HepG2 (cell line): ENCODE results near the gene VRK3. TPM values are rescaled to one million over a fixed set of nuclear protein-coding genes. Genes with fewer than 3 reads are reported as not detected.

Experiments
- CC2D1A ChIP-seq: sonication (generic); formaldehyde crosslinking; IDR thresholded peaks from 2 replicates; pipeline ENCODE4 v1.8.1; 2023; ENCODE audit warnings: mild to moderate bottlenecking, missing genetic modification reagents
- CHD2 ChIP-seq: IDR thresholded peaks from 2 replicates; pipeline ENCODE4 v1.6.1; 2011; ENCODE audit warnings: low read depth, low read length, improper control_type of control experiment
- ELF4 ChIP-seq: sonication (generic); formaldehyde crosslinking; IDR thresholded peaks from 2 replicates; pipeline ENCODE4 v1.5.0; 2020; ENCODE audit warnings: missing genetic modification reagents, mild to moderate bottlenecking, moderate library complexity, borderline replicate concordance
- ESRRA ChIP-seq: sonication (generic); formaldehyde crosslinking; IDR thresholded peaks from 2 replicates; pipeline ENCODE4 v1.5.1; 2020; ENCODE audit warnings: mild to moderate bottlenecking, low read depth, missing genetic modification reagents
- FOXO1 ChIP-seq: sonication (generic); formaldehyde crosslinking; IDR thresholded peaks from 2 replicates; pipeline ENCODE4 v1.4.0; 2020; ENCODE audit warnings: missing genetic modification reagents
- GATAD2A ChIP-seq: IDR thresholded peaks from 2 replicates; pipeline ENCODE4 v1.6.1; 2016
- HDAC2 ChIP-seq: sonication (generic); formaldehyde crosslinking; IDR thresholded peaks from 2 replicates; pipeline ENCODE4 v1.4.0; 2020; ENCODE audit warnings: missing genetic modification reagents
- NFIB ChIP-seq: sonication (generic); formaldehyde crosslinking; IDR thresholded peaks from 2 replicates; pipeline ENCODE4 v1.9.0; 2021; ENCODE audit warnings: missing genetic modification reagents, mild to moderate bottlenecking, borderline replicate concordance
- NR2F1 ChIP-seq, 2 experiments: fragments of 450-650 bp in 1 of 2; formaldehyde crosslinking in 1 of 2; IDR thresholded peaks; 2 replicates each; pipeline versions ENCODE4 v1.5.0 to v1.6.1; 2016 to 2020; ENCODE audit warnings: mild to moderate bottlenecking in 1 of 2, missing compliant biosample characterization in 1 of 2, missing genetic modification reagents in 1 of 2, moderate library complexity in 1 of 2
- PCBP2 ChIP-seq: fragments of 200-400 bp; formaldehyde crosslinking; optimal IDR thresholded peaks from 2 replicates; pipeline ENCODE3; 2018; ENCODE audit warnings: low read length, low read depth; ENCODE audit not compliant: poor library complexity, severe bottlenecking
- SALL2 ChIP-seq: sonication (generic); formaldehyde crosslinking; IDR thresholded peaks from 2 replicates; pipeline ENCODE4 v1.8.1; 2023; ENCODE audit warnings: mild to moderate bottlenecking, missing genetic modification reagents, inconsistent platforms
- SIN3A ChIP-seq: IDR thresholded peaks from 2 replicates; pipeline ENCODE4 v1.6.1; 2011; ENCODE audit warnings: low read depth, mild to moderate bottlenecking, control low read depth, low read length, borderline replicate concordance
- TBL1XR1 ChIP-seq: fragments of 150-350 bp; IDR thresholded peaks from 2 replicates; pipeline ENCODE4 v1.6.1; 2014; ENCODE audit warnings: borderline replicate concordance, low read length; ENCODE audit not compliant: partially characterized antibody
- ZFP82 ChIP-seq: sonication (generic); formaldehyde crosslinking; IDR thresholded peaks from 2 replicates; pipeline ENCODE4 v1.5.1; 2020; ENCODE audit warnings: mild to moderate bottlenecking, missing genetic modification reagents, borderline replicate concordance
- ZNF382 ChIP-seq: sonication (generic); formaldehyde crosslinking; IDR thresholded peaks from 2 replicates; pipeline ENCODE4 v1.5.0; 2020; ENCODE audit warnings: missing genetic modification reagents, mild to moderate bottlenecking, borderline replicate concordance
- ZNF430 ChIP-seq: sonication (generic); formaldehyde crosslinking; IDR thresholded peaks from 2 replicates; pipeline ENCODE4 v1.9.0; 2021; ENCODE audit warnings: mild to moderate bottlenecking, missing genetic modification reagents
- ZNF441 ChIP-seq: sonication (generic); formaldehyde crosslinking; IDR thresholded peaks from 2 replicates; pipeline ENCODE4 v1.7.0; 2021; ENCODE audit warnings: missing genetic modification reagents, borderline replicate concordance
- ZNF713 ChIP-seq: sonication (generic); formaldehyde crosslinking; IDR thresholded peaks from 2 replicates; pipeline ENCODE4 v1.4.0; 2020; ENCODE audit warnings: mild to moderate bottlenecking, missing genetic modification reagents
- ZNF746 ChIP-seq: sonication (generic); formaldehyde crosslinking; IDR thresholded peaks from 2 replicates; pipeline ENCODE4 v1.8.0; 2022; ENCODE audit warnings: mild to moderate bottlenecking, missing genetic modification reagents
- polyA plus RNA-seq, 8 experiments: library from polyadenylated mRNA; depleted of rRNA in 3 of 8; stranded (reverse) in 7 of 8; unstranded in 1 of 8; fragments of >200 nt; fragmentation: Illumina TruSeq in 4 of 8; extraction: Trizol in 4 of 8; gene quantifications; 2 replicates each; pipeline versions ENCODE4 v1.2.1 to v1.2.3, GENCODE V29; 2011 to 2016; ENCODE audit warnings: low read depth in 4 of 8, missing spikeins in 1 of 8, mixed read lengths in 1 of 8; ENCODE audit not compliant: insufficient read depth in 1 of 8
- total RNA-seq, 5 experiments: library from RNA; depleted of rRNA; stranded (reverse); fragments of >200 nt; fragmentation: Illumina TruSeq; extraction: Trizol; gene quantifications; 2 replicates each; pipeline ENCODE4 v1.2.3, GENCODE V29; 2016; ENCODE audit warnings: low read depth in 1 of 5
- TF ChIP-seq, protein P1 (sequence below): sonication (generic); formaldehyde crosslinking; conservative IDR thresholded peaks from 2 replicates; pipeline ENCODE4 v1.4.0; 2020; ENCODE audit warnings: missing genetic modification reagents
- TF ChIP-seq, protein P2 (sequence below): sonication (generic); formaldehyde crosslinking; IDR thresholded peaks from 2 replicates; pipeline ENCODE4 v1.4.0; 2020; ENCODE audit warnings: missing genetic modification reagents, borderline replicate concordance
- TF ChIP-seq, protein P3 (sequence below): sonication (generic); formaldehyde crosslinking; conservative IDR thresholded peaks from 2 replicates; pipeline ENCODE4 v1.4.0; 2020; ENCODE audit warnings: missing genetic modification reagents
- TF ChIP-seq, protein P4 (sequence below): sonication (generic); formaldehyde crosslinking; IDR thresholded peaks from 2 replicates; pipeline ENCODE4 v1.4.0; 2020; ENCODE audit warnings: mild to moderate bottlenecking, missing genetic modification reagents

VRK3 gene
- total and polyA plus RNA-seq, 2 of the 13 experiments (the other 11 are each of a cell fraction or from before 2014, with no cell fraction given), result 23.8 to 28.3 TPM

DNA sequence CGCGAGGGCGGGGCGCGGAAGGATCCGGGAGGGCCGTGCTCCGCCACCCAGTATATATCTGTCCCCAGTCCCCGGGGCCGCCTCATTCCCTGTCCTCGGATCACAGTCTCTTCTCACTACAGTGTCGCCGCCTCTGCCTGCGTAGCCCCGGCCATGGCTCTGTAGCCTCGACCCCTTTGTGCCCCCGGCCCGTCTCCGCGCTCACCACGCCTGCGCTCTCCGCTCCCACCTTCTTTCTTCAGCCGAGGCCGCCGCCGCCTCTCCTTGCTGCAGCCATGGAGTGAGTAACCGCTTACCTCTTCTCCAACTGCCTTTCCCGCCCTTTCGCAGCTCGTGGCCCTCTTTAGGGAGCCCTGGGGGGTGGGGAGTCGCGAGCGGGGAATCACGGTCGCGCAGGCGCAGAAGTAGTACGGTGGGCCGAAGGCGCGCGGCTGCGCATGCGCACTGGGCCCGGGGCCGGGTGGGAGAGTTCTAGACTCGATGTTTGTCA, 96.0 kb downstream of the VRK3 start, which contains the start of the genes ATF5 and NUP62 (continued):
- TF ChIP-seq, protein P1, sequence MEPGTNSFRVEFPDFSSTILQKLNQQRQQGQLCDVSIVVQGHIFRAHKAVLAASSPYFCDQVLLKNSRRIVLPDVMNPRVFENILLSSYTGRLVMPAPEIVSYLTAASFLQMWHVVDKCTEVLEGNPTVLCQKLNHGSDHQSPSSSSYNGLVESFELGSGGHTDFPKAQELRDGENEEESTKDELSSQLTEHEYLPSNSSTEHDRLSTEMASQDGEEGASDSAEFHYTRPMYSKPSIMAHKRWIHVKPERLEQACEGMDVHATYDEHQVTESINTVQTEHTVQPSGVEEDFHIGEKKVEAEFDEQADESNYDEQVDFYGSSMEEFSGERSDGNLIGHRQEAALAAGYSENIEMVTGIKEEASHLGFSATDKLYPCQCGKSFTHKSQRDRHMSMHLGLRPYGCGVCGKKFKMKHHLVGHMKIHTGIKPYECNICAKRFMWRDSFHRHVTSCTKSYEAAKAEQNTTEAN, result peak; percentile 75; the same call in 1 of the 2 replicates
- TF ChIP-seq CHD2 (peak; percentile 72), GATAD2A (CRISPR knock-in tag) (no peak; the same call in 1 of the 2 replicates), ZNF441 (CRISPR knock-in tag) (no peak; the same call in 1 of the 2 replicates), HDAC2 (CRISPR knock-in tag) (no peak), SIN3A (no peak), TBL1XR1 (no peak), ZFP82 (CRISPR knock-in tag) (peak; percentile 95; the same call in 1 of the 2 replicates), NR2F1 (CRISPR knock-in tag; IDR thresholded peaks at IDR 0.05) (no peak), NFIB (CRISPR knock-in tag) (no peak), CC2D1A (CRISPR knock-in tag) (peak; percentile 9; the same call in 1 of the 2 replicates), ZNF430 (CRISPR knock-in tag) (peak; percentile 82; the same call in 1 of the 2 replicates), ZNF382 (no peak), ELF4 (CRISPR knock-in tag) (peak; percentile 85), ESRRA (CRISPR knock-in tag) (no peak; the same call in 1 of the 2 replicates), PCBP2 (no peak), ZNF746 (CRISPR knock-in tag) (peak; percentile 81), FOXO1 (CRISPR knock-in tag) (0 out of 2 replicates have a peak, but pooled peaks have one; percentile 16), SALL2 (CRISPR knock-in tag) (peak; percentile 92), ZNF713 (no peak)
- TF ChIP-seq, protein P2, sequence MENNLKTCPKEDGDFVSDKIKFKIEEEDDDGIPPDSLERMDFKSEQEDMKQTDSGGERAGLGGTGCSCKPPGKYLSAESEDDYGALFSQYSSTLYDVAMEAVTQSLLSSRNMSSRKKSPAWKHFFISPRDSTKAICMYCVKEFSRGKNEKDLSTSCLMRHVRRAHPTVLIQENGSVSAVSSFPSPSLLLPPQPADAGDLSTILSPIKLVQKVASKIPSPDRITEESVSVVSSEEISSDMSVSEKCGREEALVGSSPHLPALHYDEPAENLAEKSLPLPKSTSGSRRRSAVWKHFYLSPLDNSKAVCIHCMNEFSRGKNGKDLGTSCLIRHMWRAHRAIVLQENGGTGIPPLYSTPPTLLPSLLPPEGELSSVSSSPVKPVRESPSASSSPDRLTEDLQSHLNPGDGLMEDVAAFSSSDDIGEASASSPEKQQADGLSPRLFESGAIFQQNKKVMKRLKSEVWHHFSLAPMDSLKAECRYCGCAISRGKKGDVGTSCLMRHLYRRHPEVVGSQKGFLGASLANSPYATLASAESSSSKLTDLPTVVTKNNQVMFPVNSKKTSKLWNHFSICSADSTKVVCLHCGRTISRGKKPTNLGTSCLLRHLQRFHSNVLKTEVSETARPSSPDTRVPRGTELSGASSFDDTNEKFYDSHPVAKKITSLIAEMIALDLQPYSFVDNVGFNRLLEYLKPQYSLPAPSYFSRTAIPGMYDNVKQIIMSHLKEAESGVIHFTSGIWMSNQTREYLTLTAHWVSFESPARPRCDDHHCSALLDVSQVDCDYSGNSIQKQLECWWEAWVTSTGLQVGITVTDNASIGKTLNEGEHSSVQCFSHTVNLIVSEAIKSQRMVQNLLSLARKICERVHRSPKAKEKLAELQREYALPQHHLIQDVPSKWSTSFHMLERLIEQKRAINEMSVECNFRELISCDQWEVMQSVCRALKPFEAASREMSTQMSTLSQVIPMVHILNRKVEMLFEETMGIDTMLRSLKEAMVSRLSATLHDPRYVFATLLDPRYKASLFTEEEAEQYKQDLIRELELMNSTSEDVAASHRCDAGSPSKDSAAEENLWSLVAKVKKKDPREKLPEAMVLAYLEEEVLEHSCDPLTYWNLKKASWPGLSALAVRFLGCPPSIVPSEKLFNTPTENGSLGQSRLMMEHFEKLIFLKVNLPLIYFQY (CRISPR knock-in tag), result 0 out of 2 replicates have a peak, but pooled peaks have one; percentile 74
- TF ChIP-seq, protein P3, sequence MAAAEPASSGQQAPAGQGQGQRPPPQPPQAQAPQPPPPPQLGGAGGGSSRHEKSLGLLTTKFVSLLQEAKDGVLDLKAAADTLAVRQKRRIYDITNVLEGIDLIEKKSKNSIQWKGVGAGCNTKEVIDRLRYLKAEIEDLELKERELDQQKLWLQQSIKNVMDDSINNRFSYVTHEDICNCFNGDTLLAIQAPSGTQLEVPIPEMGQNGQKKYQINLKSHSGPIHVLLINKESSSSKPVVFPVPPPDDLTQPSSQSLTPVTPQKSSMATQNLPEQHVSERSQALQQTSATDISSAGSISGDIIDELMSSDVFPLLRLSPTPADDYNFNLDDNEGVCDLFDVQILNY, result no peak; the same call in 1 of the 2 replicates
- TF ChIP-seq, protein P4, sequence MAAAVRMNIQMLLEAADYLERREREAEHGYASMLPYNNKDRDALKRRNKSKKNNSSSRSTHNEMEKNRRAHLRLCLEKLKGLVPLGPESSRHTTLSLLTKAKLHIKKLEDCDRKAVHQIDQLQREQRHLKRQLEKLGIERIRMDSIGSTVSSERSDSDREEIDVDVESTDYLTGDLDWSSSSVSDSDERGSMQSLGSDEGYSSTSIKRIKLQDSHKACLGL (CRISPR knock-in tag), result peak; percentile 86
